GM12864 (cell line): Measurements from ENCODE around the gene NOS2.

Experiments
- DNase-seq: peaks from one replicate; pipeline ENCODE4 v3.0.0-alpha.2; 2011; ENCODE audit warnings: low read depth
- H3K4me3 ChIP-seq: 2 replicates; pipeline ENCODE4 v1.5.1; 2011; ENCODE audit warnings: mild to moderate bottlenecking, low read depth, low read length, control low read depth
- TF ChIP-seq, protein P1 (sequence below): IDR thresholded peaks from 2 replicates; pipeline ENCODE4 v1.5.1; 2011; ENCODE audit warnings: low read depth, mild to moderate bottlenecking, moderate library complexity, low read length, control low read depth, inconsistent platforms; ENCODE audit errors: missing control alignments

The NOS2 gene

GRCh38 chr17:27810902-27811557 lies 10.7 kb upstream of the NOS2 start:
- no peak for DNase-seq
- TF ChIP-seq, protein P1, sequence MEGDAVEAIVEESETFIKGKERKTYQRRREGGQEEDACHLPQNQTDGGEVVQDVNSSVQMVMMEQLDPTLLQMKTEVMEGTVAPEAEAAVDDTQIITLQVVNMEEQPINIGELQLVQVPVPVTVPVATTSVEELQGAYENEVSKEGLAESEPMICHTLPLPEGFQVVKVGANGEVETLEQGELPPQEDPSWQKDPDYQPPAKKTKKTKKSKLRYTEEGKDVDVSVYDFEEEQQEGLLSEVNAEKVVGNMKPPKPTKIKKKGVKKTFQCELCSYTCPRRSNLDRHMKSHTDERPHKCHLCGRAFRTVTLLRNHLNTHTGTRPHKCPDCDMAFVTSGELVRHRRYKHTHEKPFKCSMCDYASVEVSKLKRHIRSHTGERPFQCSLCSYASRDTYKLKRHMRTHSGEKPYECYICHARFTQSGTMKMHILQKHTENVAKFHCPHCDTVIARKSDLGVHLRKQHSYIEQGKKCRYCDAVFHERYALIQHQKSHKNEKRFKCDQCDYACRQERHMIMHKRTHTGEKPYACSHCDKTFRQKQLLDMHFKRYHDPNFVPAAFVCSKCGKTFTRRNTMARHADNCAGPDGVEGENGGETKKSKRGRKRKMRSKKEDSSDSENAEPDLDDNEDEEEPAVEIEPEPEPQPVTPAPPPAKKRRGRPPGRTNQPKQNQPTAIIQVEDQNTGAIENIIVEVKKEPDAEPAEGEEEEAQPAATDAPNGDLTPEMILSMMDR, result no peak
- no peak overlapping the region for H3K4me3 ChIP-seq

- H3K4me3 ChIP-seq, result no peak overlapping the region
- peak; percentile 59 for DNase-seq
These were observed 10.0 kb upstream of the NOS2 start for GRCh38 chr17:27810211-27810901.

DNA sequence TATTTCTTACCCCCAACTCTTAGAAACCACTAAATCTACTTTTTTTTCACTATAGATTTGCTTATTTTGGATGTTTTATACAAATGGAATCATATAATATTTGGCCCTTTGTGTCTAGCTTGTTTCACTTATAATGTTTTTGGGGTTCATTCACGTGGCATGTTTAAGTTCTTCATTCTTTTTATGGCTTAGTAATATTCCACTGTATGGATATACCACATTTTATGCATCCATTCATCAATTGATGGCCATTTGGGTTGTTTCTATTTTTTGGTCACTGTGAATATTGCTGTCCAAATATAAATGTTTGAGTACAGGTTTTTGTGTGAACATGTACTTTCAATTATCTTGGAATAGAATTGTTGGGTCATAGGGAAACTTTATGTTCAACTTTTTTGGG lies 9.2 kb upstream of the NOS2 start:
- TF ChIP-seq, protein P1, result no peak
- DNase-seq, result no peak
- H3K4me3 ChIP-seq, result no peak overlapping the region

More at GRCh38 chr17:27810211-27810901, 10.0 kb upstream of the NOS2 start:
- TF ChIP-seq, protein P1, result no peak

- TF ChIP-seq, protein P1, result no peak
- no peak overlapping the region for H3K4me3 ChIP-seq
These were observed 8.3 kb upstream of the NOS2 start for GRCh38 chr17:27808628-27809027.

DNA sequence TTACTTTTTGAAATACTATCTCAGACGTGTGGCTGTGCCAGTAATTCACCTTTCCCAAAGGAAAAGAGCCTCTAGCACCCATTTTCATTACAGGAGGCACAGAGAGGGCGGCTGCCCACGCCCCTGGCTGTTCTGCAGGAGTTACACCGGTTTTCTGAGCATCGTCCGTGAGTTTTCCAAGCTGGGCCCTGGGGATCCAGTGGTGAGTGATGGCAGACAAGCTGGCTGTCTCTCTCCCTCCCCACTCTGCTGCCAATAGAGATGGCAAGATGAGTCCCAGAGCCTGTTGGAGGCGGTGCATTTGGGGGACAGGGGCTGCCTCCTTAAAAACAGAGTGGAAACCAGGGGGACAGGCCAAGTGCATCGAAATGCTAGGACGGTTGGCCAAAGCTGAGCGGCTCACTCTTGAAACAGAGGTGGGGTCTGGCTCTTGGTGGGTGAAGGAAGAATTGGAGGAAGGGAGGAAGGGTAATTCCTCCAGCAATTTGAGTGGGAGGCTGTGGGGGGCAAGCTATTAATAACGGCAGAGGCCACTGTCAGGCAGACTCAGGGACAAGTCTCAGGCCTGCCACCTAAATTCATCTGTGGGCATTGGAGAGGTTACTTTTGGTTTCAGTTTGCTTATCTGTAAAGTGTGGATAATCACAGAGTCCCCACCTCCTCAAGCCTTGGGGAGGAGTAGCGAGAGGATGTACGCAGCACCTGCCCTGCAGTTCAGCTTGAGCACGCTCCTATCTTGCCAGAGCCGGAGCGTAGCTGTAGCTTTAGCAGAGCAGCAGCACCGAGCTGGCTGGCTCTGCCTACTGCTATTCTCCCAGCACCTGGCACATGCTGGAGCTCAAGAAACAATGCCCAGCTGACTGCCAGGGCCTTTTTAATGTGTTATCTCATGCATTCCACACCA lies 7.5 kb upstream of the NOS2 start:
- H3K4me3 ChIP-seq, result no peak overlapping the region
- DNase-seq, result peak; percentile 82
- TF ChIP-seq, protein P1, result no peak

More at GRCh38 chr17:27808628-27809027, 8.3 kb upstream of the NOS2 start:
- DNase-seq, result peak; percentile 7

DNA sequence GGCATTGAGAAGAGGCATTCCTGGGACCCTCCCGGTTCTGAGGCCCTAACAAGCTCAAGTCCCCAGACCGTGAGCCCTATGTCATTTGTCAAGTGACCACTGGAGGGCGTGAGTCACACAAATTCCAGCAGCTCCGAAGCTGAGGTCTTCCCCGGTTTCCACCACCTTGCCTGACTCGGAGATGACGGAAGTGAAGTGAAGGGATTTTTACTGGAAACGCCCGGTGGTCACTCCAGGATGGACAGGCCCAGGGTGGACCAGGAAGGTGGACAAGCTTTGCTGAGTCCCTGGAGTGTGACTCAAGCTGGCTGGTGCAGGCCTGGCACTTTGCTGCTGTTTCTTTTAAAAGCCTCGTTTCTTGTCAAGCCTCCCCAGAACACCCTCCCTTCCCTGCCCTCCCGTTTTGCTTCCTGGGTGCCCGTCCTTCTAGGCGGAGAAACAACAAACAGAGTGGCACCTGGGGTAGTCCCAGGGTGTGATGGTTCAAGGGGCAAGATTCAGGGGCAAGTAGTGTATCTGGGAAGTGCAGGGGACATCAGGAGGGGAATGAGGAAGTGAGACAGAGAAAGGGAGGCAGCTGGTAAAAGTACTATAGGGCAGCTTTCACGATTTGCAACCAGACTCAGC lies 5.3 kb upstream of the NOS2 start:
- peak; percentile 84 for DNase-seq
- H3K4me3 ChIP-seq, result peak overlapping the region; percentile 41
- TF ChIP-seq, protein P1, result peak; percentile 90
